Posterior cingulate gyrus (tissue), 11 donors: Measurements from ENCODE around the gene LPA.
A peak's percentile ranks its signal among the peaks of the same experiment; 100 is the strongest.
"Not testable (repeated sequence)": the region's sequence is repeated elsewhere in the genome, so short reads cannot be mapped to it uniquely, and the experiment has no call there.

Source experiments
- DNase-seq, 10 donors: peaks; one replicate each; pipeline versions ENCODE4 v3.0.0 to v3.0.0-alpha.2; 2020 to 2021; ENCODE audit warnings: mixed read lengths in 3 of 10
- intact Hi-C: fragments of 100-400 bp; cut with DNase I; formaldehyde crosslinking; loops from one replicate; pipeline ENCODE4 v1.15.1; 2023

The LPA gene

DNA sequence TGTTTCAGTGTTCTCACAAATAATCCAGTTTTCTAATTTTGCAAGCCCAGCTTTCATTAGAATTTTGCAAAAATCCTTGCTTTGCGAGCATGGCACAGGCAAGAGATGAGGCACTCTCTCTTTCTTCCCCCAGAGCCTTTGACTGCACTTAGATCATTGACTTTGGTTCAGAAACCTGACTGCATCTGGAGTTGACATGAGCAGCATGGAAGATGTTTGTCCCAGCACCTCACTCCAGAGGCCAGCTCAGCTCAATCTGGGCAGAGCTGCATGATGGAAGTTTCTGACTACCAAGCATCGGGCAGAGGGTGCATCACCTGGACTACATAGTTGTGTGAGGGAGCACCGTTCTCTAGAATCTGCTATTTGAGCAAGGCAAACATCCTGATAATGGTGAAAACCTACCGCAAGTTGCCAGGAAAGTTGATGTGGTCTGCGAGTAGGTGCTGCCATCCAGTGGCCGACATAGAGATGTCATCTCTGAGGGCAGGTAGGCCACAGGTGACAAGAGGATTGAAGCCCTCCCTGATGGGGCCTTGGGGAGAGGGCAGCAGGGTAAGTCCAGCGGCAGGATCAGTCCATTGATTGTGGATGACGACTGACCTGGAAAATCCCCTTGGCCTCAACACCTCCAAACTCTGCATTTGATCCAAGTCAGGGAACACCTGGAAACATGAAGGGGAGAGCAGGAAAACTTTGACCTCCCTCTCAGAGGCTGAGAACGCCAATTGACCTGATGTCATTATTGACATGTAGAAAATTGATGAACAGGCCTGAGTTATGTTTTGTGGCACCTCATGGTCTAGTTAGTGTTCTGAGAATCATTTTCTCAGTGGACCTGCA is 3.8 kb upstream of the LPA start:
- DNase-seq, result no peak
- intact Hi-C loops, result no loop called here

DNA sequence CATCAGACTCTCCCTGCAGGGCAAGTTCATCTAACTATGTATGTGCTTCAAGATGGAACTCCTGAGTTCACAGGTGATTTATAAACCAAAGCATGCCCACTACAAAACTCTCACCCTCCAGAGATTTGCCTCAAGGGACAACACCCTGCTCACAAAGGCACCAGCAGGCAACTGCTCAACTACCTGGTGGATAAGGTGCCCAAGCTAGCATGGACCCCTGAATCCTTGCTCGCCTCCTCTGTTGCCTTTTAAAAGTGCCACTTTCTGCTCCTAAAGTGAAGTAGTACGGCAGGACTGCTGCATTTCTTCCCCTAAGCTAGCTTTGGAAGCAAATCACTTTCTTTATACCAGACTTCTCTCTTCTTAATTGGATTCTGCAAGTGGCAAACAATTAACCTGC is 1.2 kb downstream of the LPA start:
- intact Hi-C loops, result no loop called here
- DNase-seq, result no peak

DNA sequence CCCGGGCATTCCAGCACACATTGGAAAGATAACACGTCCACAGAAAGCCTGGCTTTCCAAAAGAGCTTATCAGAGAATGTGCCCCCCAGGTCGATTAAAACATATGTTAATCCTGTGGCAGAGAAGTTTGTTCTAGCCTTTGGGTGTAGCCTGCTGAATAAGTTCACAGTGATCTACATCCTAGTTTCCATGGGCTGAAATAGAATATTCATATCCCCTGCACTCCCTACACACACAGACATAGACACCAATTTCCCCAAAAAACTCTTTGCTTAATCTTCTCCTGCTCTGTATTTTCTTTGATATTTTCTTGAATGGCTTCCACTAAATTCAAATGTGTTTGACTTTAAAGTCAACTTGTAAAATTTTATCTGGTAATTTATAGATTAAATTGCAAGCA is 1.6 kb downstream of the LPA start:
- intact Hi-C loops, result no loop called here
- no peak for DNase-seq

DNA sequence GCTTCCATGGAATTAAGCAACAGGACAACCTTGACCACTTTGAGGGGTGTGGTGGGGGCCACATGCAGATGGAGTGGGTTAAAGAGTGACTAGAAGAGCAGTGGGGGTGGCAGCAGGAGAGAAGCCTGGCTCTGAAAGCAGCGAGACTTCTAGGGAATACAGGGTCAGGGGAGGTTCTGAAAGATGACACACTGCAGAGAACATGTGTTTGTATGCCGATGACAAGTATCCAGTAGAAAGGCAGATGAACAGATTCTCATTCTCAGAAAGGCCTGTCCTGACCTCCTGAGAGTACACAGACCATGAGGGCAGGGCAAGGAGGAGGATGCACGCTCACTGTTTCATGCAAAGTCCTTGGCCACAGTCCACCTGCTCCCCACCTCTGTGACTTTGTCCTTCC is 2.9 kb downstream of the LPA start:
- intact Hi-C loops, result no loop called here
- no peak for DNase-seq

DNA sequence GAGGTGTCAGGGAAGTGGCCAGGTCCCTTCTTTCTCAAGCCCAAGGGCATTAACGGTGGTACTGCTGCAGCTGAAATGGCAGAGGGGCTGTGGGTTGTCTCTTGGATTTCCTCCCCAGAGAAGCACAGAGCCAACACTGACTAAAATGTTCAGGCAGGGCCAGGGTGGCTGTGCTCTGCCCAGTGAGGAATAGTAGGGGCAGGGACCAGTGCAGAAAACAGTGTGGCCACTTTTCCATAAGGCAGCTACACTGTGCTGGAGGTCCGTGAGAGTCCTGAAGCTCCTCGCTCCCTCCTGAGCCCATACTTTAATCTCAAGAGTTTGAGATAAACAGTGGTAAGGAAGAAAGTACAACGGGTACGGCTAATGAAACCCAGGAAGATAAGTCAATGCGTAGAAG is 4.5 kb downstream of the LPA start:
- intact Hi-C loops, result no loop called here
- DNase-seq, result no peak

DNA sequence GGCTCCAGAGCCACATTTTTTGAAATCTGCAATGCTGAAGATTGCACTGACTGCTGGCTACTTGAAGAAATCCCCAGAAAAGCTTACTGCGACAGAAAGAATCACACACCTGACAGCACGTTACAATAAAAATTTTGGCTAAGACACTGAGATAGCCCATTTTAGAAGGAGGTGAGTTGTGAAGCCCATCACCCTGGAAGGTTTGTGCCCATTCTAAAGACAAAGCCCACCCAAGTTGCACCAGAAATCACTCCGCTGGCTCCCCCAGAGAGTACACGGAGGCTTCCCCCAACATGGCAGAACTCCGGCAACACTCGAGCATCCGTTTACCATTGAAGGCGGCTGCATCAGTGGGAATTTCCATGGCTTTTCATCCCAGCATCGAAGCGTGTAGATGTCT is 29.4 kb downstream of the LPA start:
- intact Hi-C loops, result no loop called here
- peak in 2 of 10 donors; percentile 63 to 83 for DNase-seq

DNA sequence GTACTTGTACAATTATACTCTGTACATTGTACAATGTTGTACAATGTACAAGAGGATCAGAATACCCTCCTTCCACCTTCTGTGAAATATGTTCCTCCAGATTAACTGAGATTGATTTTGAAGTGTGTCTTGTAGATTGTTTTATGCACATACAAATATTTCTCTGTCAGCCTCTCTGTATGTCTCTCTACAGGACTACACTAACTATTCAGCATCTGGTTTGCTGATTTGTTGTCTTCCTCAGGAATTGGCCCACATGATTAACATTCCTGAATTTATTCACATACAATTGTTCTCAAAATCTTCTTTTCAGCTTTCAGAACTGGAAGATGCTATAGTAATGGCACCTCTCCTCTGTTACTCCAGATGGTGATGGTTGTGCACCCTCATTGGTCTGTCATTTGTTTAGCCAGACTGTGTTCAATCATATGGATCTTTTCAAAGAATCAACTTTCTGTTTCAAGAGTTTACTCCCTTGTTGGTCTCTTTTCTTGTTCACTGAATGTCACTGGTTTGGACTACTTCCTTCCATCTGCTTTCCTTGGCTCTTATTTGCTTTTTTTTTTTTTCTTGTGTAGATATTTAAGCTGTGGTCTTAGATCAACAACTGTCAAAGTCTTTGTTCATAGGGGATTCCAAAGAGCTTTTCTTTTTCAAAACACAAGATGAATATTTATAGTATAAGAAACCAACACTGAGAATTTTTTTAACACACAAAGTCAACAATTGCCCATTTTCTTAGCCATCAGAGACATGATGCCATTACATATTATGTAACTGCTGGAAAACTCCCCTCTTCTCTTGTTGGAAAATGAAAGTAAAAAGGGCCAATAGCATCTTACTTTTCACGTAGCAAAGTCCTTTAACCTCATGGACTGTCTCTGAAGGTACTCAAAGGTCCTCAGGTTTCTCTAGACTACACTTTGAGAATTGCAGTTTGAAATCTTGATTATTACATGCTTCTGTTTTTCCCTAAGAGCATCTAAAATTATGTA is 67.9 kb downstream of the LPA start:
- intact Hi-C loops, result no loop called here

DNA sequence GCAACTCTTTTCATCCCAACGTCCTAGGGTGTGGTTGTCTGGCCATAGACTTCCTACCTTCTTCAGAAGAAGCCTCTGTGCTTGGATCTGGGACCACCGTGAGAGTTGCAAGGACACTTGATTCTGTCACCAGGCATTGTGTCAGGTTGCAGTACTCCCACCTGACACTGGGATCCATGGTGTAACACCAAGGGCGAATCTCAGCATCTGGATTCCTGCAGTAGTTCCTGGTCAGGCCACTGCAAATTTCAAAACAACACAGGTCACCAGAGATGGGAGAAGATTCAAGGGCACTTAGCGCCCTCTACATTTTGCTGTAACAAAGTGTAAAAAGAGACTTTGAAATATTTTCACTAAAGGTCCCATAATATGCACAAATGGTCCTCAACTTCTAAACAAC is 68.8 kb downstream of the LPA start:
- DNase-seq, intact Hi-C loops: not testable (repeated sequence)

More for the DNA sequence above, 67.9 kb downstream of the LPA start:
- DNase-seq, result no peak

DNA sequence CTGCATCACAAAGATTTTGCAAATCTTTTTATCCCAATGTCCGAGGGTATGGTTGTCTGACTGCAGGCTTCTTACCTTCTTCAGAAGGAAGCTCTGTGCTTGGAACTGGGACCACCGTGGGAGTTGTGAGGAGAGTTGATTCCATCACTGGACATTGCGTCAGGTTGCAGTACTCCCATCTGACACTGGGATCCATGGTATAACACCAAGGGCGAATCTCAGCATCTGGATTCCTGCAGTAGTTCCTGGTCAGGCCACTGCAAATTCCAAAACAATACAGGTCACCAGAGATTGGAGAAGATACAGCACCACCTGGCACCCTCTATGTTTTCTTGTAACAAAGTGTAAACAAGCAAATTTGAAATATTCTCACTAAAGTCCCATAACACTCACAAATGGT is 77.7 kb downstream of the LPA start:
- intact Hi-C loops, result no loop called here
- no peak for DNase-seq

DNA sequence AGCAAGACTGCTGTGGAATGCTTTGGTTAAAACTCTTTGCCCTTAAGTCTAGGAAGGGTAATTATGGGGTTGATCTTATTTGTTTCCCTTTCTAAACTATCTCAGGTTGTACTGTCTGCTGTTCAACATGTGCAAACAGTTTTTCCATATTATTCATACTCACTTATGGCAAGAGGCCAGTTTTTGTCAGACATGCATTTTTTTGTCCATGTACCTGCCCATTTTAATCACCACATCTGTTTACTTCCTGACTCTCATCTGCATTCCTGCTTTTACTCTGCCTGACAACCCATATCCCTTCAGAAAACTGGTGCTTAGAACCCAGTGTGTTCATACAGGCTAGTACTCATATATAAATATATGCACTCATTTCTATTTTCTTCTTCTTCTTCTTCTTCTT is 80.3 kb downstream of the LPA start:
- intact Hi-C loops, result no loop called here
- DNase-seq, result no peak

DNA sequence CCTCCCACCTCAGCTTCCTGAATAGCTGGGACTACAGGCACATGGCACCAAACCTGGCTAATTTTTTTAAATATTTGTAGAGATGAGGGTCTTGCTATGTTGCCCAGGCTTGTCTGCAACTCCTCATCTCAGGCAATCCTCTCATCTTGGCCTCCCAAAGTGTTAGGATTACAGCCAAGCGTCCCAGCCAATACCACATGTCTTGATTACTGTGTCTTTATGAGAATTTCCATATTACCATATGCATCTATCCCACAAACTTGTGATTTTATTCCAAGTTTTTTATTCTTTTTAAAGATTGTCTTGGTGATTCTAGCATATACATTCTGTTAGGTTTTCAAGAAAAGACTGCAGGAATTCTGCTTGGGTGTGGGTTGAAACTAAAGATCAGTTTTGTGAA is 82.7 kb downstream of the LPA start:
- no peak for DNase-seq
- intact Hi-C loops, result no loop called here

DNA sequence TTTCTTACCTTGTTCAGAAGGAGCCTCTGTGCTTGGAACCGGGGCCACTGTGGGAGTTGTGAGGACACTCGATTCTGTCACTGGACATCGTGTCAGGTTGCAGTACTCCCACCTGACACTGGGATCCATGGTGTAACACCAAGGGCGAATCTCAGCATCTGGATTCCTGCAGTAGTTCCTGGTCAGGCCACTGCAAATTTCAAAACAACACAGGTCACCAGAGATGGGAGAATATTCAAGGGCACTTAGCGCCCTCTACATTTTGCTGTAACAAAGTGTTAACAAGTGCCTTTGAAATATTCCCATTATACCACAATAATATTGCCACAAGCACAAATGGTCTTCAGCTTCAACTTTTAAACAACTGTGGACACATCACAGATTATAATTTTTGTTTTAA is 85.6 kb downstream of the LPA start:
- intact Hi-C loops, DNase-seq: not testable (repeated sequence)

DNA sequence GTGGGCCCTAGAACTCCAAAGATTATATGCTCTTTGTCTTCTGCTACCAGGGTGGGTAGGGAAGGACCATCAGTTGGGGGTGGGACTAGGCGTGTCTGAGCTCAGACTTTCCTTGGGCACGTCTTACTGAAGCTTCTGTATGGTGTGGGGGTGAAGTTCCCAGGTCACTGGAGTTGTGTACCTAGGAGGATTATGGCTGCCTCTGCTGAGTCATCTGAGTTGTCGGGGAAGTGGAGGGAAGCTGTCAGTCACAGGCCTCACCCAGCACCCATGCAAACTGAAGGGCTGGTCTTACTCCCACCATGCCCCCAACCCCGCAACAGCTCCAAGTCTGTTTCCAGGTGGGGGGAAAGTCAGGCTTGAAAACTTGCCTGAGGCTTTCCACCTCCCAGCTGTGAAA is 90.1 kb downstream of the LPA start:
- DNase-seq, result no peak
- intact Hi-C loops, result no loop called here

DNA sequence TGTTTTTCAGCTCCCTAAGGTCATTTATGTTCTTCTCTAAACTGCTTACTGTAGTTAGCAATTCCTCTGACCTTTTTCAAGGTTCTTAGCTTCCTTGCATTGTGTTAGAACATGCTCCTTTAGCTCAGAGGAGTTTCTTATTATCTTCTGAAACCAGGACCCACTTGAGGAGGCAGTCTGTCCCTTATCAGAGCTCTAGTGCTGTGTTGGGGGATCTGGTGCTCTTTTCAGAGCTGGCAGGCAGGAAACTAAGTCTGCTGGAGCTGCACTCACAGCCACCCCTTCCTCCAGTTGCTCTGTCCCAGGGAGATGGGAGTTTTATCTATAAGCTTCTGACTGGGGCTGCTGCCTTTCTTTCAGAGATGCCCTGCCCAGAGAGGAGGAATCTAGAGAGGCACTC is 92.9 kb downstream of the LPA start:
- intact Hi-C loops, DNase-seq: not testable (repeated sequence)

DNA sequence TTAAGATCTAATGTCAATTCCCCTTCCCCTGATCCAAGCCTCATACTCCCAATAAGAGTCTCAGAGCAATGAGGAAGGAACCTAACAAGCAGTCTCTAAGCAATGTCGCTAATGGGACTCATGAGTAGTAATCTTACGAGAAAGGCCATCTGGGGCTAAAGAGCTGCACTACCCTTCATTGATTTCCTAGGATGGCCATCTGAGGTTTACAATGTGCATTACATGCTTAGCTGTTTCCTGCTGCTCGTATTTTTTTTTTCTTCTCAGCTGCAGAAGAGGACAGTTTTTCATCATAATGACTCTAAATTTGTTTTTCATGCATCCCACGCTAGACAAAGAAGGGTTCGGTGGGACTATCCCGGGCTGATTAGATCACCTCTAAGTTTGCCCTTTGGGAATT is 119.3 kb downstream of the LPA start:
- intact Hi-C loops, result no loop called here
- no peak for DNase-seq

DNA sequence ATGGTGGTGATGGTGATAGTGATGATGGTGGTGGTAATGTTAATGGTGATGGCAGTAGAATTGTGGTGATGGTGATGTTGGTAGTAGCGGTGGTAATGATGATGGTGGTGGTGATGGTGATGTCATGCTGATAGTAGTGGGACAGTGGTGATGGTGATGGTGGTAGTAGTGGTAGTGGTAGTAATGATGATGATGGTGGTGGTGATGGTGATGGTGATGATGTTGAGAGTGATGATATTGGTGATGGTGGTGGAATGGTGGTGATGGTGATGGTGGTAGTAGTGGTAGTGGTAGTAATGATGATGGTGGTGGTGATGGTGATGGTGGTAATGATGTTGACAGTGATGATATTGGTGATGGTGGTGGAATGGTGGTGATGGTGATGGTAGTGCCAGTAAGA is 128.8 kb downstream of the LPA start:
- no peak for DNase-seq
- intact Hi-C loops, result no loop called here

DNA sequence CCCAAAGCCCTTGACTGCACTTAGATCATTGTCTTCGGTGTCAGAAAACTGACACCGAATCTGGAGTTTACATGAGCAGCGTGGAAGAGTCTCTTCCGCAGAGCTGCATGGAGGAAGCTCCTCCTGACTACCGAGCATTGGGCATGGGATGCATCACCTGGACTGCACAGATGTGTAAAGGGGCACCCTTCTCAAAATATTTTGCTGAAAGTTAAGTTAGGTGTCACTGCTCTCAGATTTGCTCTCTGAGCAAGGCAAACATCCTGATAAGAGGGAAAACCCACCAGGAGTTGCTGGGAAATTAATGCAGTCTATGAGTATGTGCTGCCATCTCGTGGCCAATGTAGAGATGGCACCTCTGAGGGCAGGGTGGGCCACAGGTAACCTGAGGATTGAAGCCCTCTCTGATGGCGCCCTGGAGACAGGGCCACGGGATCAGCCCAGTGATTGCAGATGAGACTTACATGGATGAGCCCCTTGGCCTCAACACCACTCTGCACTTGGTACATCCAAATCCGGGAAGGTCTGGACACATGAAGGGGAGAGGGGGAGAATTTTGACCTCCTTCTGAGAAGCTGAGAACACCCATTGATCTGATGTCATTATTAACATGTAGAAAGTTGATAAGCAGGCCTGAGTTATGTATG is 129.9 kb downstream of the LPA start:
- intact Hi-C loops, result loop anchor here (1.0 kb wide), 1 partner anchor 14 kb away; no protein-coding TSS in a partner anchor

DNA sequence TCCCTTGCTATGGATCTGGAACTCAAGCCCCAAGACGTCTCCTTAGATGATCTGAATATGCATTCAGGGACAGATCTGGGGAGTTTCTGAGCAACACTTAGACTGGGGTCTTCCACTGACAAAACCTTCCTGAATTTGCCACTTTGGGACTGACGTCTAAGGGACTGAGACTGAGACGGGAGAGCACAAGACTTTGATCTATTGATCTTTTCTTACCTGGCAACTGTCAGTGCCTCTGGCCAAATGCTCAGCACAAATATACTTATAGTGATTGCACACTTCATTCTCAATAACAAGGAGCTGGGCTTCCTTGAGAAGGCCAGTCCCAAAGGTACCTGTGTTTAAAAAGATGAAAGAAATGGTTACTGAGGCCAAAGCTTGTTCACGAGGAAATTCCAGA is 131.8 kb downstream of the LPA start:
- intact Hi-C loops, result no loop called here
- no peak for DNase-seq

More for the DNA sequence above, 129.9 kb downstream of the LPA start:
- DNase-seq, result peak in 9 of 10 donors; percentile 24 to 90 (median 66)

DNA sequence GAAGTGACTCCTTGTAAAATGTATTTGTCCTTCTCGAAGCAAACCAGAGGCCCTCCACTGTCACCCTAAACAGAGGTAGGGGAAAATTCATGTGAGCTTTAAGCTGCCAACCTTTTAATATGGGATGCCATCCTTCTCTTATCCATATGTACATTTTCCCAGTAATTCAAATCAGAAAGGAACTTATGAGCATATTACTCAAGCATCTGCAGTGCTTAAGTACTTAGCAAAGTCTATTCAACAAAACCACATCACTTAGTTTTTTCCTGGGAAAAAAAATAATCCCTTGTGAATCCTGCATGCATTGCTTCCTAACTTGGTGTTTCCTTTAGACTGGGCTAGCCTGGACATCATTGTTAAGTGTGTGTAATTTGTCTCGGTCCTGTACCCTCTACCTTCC is 132.2 kb downstream of the LPA start:
- intact Hi-C loops, result no loop called here

DNA sequence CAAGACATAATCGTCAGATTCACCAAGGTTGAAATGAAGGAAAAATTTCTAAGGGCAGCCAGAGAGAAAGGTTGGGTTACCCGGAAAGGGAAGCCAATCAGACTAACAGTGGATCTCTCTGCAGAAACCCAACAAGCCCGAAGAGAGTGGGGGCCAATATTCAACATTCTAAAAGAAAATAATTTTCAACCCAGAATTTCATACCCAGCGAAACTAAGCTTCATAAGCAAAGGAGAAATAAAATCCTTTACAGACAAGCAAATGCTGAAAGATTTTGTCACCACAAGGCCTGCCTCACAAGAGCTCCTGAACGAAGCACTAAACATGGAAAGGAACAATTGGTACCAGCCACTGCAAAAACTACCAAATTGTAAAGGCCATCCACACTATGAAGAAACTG is 134.6 kb downstream of the LPA start:
- intact Hi-C loops, DNase-seq: not testable (repeated sequence)

More for the DNA sequence above, 132.2 kb downstream of the LPA start:
- DNase-seq, result no peak

DNA sequence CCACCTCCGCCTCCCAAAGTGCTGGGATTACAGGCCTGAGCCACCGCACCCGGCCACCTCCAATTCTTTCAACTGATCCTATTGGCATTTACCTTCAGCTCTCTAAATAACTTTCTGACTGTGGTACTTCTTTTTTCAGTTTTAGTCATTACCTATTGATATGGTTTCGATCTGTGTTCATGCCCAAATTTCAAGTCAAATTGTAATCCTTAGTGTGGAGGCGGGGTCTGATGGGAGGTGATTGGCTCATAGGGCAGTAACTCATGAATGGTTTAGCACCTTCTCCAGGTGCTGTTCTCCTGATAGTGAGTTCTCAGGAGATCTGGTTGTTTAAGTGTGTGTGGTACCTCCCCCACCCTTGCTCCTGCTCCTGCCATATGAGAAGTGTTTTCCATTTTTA is 140.9 kb downstream of the LPA start:
- intact Hi-C loops, result loop anchor here (5.0 kb wide), 1 partner anchor 849 kb away; no protein-coding TSS in a partner anchor
- DNase-seq, result no peak
